Thoracic aorta endothelial cell (primary cell): ENCODE results near the gene HOXC4. TPM values are rescaled to one million over a fixed set of nuclear protein-coding genes. Genes with fewer than 3 reads are reported as not detected.

Experiments used
- small RNA-seq: library from RNA; depleted of rRNA; stranded (forward); fragments of <200 nt; gene quantifications from one replicate; pipeline ENCODE3, GENCODE V24; 2012
- total RNA-seq: library from RNA; depleted of rRNA; stranded (reverse); fragments of >200 nt; gene quantifications from 2 replicates; pipeline ENCODE4 v1.2.3, GENCODE V29; 2012

HOXC4 gene
- total RNA-seq: not detected in 2 replicates

GRCh38 chr12:54053751-54054741 is at the start of gene HOXC4:
TSS of gene HOXC4 (plus strand) at chr12:54053835. CDS start at chr12:54053923, 88 bp downstream.

GRCh38 chr12:54028314-54029201 is 25.1 kb upstream of the HOXC4 start, which contains the start of gene HOXC6:
TSS of gene HOXC6 (plus strand) at chr12:54028440. CDS start at chr12:54028522, 82 bp downstream.

GRCh38 chr12:54032627-54033100 is 21.0 kb upstream of the HOXC4 start, which contains the start of gene HOXC5:
TSS of gene HOXC5 (plus strand) at chr12:54033050. CDS start at chr12:54033123, 73 bp downstream.

Small RNA genes within 50 kb of the gene (small RNA-seq; reads per million reads assigned to genes)
- gene HOXC5 (not detected), gene MIR615 (not detected), gene RF00019 (not detected)

Other genes starting within 250 kb of the HOXC4 start
- not detected in 2 replicates for gene HOXC13, start 115.0 kb upstream of the HOXC4 start, total RNA-seq
- not detected in 2 replicates for gene HOXC12, start 98.9 kb upstream of the HOXC4 start, total RNA-seq
- not detected in 2 replicates for gene HOXC11, start 80.7 kb upstream of the HOXC4 start, total RNA-seq
- not detected in 2 replicates for gene HOTAIR, start 78.9 kb upstream of the HOXC4 start, total RNA-seq
- not detected in 2 replicates for gene HOXC10, start 68.7 kb upstream of the HOXC4 start, total RNA-seq
- 0.22 TPM in 1 of 2 replicates, not detected in the other for gene HOXC9, start 53.7 kb upstream of the HOXC4 start, total RNA-seq
- gene HOXC8, start 44.9 kb upstream of the HOXC4 start, total RNA-seq: not detected in 2 replicates
- gene HOXC6, start 25.4 kb upstream of the HOXC4 start, total RNA-seq: not detected in 2 replicates
- gene HOXC5, start 20.8 kb upstream of the HOXC4 start, total RNA-seq: not detected in 2 replicates
- gene SMUG1, start 135.2 kb downstream of the HOXC4 start, total RNA-seq: 15.6 and 18.6 TPM in 2 replicates
- gene CBX5, start 226.3 kb downstream of the HOXC4 start, total RNA-seq: 84.3 and 117 TPM in 2 replicates
- 668 and 728 TPM in 2 replicates for gene HNRNPA1, start 226.9 kb downstream of the HOXC4 start, total RNA-seq
- not detected in 2 replicates for gene NFE2, start 247.2 kb downstream of the HOXC4 start, total RNA-seq